Measurements from ENCODE around the gene DPYD. TPM values are rescaled to one million over a fixed set of nuclear protein-coding genes. Genes with fewer than 3 reads are reported as not detected.

The DPYD gene
- total RNA-seq, 2 donors from 2014 or later = 52.3 to 53.6 TPM

GRCh38 chr1:97630948-97631347, 289.9 kb downstream of the DPYD start:
- no peaks in the 10 kb centered on the region for H3K9me3 ChIP-seq (ENCODE audit: control insufficient read depth, low read length, poor library complexity, severe bottlenecking)
- DNase-seq = no peak
- Mint-ChIP-seq H3K4me3 (no peak overlapping the region), H3K27ac (no peak overlapping the region), H3K36me3 (ENCODE audit: low read depth) (no peaks in the 10 kb centered on the region), H3K27me3 (no peaks in the 10 kb centered on the region), H3K4me1 (peaks cover 14% of the 10 kb centered on the region)
- no peak for ATAC-seq

- no peaks in the 10 kb centered on the region for H3K9me3 ChIP-seq (ENCODE audit: control insufficient read depth, low read length, poor library complexity, severe bottlenecking)
- DNase-seq = no peak
- ATAC-seq = no peak
- Mint-ChIP-seq H3K4me1 (peaks cover 14% of the 10 kb centered on the region), H3K4me3 (no peak overlapping the region), H3K36me3 (ENCODE audit: low read depth) (no peaks in the 10 kb centered on the region), H3K27ac (no peak overlapping the region), H3K27me3 (no peaks in the 10 kb centered on the region)
These were observed 290.6 kb downstream of the DPYD start for GRCh38 chr1:97630281-97630680.

GRCh38 chr1:97623220-97623619, 297.6 kb downstream of the DPYD start:
- H3K4me3 Mint-ChIP-seq = no peak overlapping the region
- H3K36me3 Mint-ChIP-seq (ENCODE audit: low read depth) = peaks cover 5% of the 10 kb centered on the region
- no peak overlapping the region for H3K27ac Mint-ChIP-seq
- DNase-seq (no peak), ATAC-seq (no peak)
- H3K27me3 Mint-ChIP-seq = no peaks in the 10 kb centered on the region
- no peaks in the 10 kb centered on the region for H3K9me3 ChIP-seq (ENCODE audit: control insufficient read depth, low read length, poor library complexity, severe bottlenecking)
- peaks cover 5% of the 10 kb centered on the region for H3K4me1 Mint-ChIP-seq

- Mint-ChIP-seq H3K36me3 (ENCODE audit: low read depth) (peaks cover 5% of the 10 kb centered on the region), H3K4me1 (peaks cover 2% of the 10 kb centered on the region), H3K27me3 (no peaks in the 10 kb centered on the region), H3K4me3 (no peak overlapping the region), H3K27ac (no peak overlapping the region)
- no peaks in the 10 kb centered on the region for H3K9me3 ChIP-seq (ENCODE audit: control insufficient read depth, low read length, poor library complexity, severe bottlenecking)
- DNase-seq = no peak
- ATAC-seq = no peak
These were observed 298.9 kb downstream of the DPYD start for GRCh38 chr1:97621955-97622354.

- Mint-ChIP-seq H3K27me3 (no peaks in the 10 kb centered on the region), H3K4me1 (peaks cover 2% of the 10 kb centered on the region), H3K36me3 (ENCODE audit: low read depth) (peaks cover 8% of the 10 kb centered on the region), H3K27ac (no peak overlapping the region), H3K4me3 (no peak overlapping the region)
- ATAC-seq = no peak
- DNase-seq = no peak
- no peaks in the 10 kb centered on the region for H3K9me3 ChIP-seq (ENCODE audit: control insufficient read depth, low read length, poor library complexity, severe bottlenecking)
These were observed 301.1 kb downstream of the DPYD start for GRCh38 chr1:97619706-97620105.

GRCh38 chr1:97610748-97611147, 310.1 kb downstream of the DPYD start:
- H3K27me3 Mint-ChIP-seq = no peaks in the 10 kb centered on the region
- peaks cover 5% of the 10 kb centered on the region for H3K4me1 Mint-ChIP-seq
- ATAC-seq (no peak), DNase-seq (no peak)
- no peak overlapping the region for H3K4me3 Mint-ChIP-seq
- H3K36me3 Mint-ChIP-seq (ENCODE audit: low read depth) = peaks cover 6% of the 10 kb centered on the region
- no peak overlapping the region for H3K27ac Mint-ChIP-seq
- no peaks in the 10 kb centered on the region for H3K9me3 ChIP-seq (ENCODE audit: control insufficient read depth, low read length, poor library complexity, severe bottlenecking)

- Mint-ChIP-seq H3K36me3 (ENCODE audit: low read depth) (peaks cover 3% of the 10 kb centered on the region), H3K4me3 (no peak overlapping the region), H3K4me1 (peaks cover 5% of the 10 kb centered on the region), H3K27me3 (no peaks in the 10 kb centered on the region), H3K27ac (no peak overlapping the region)
- no peaks in the 10 kb centered on the region for H3K9me3 ChIP-seq (ENCODE audit: control insufficient read depth, low read length, poor library complexity, severe bottlenecking)
- DNase-seq (no peak), ATAC-seq (no peak)
These were observed 310.7 kb downstream of the DPYD start for GRCh38 chr1:97610102-97610501.

- ATAC-seq = no peak
- Mint-ChIP-seq H3K4me1 (peaks cover 5% of the 10 kb centered on the region), H3K27ac (no peak overlapping the region), H3K36me3 (ENCODE audit: low read depth) (peaks cover 3% of the 10 kb centered on the region), H3K27me3 (no peaks in the 10 kb centered on the region), H3K4me3 (no peak overlapping the region)
- no peak for DNase-seq
- no peaks in the 10 kb centered on the region for H3K9me3 ChIP-seq (ENCODE audit: control insufficient read depth, low read length, poor library complexity, severe bottlenecking)
These were observed 312.6 kb downstream of the DPYD start for GRCh38 chr1:97608272-97608671.

GRCh38 chr1:97603776-97604175, 317.1 kb downstream of the DPYD start:
- ATAC-seq = no peak
- H3K36me3 Mint-ChIP-seq (ENCODE audit: low read depth) = peaks cover 3% of the 10 kb centered on the region
- no peak overlapping the region for H3K27ac Mint-ChIP-seq

GRCh38 chr1:97603218-97603617, 317.6 kb downstream of the DPYD start:
- Mint-ChIP-seq H3K27me3 (no peaks in the 10 kb centered on the region), H3K4me1 (peaks cover under 1% of the 10 kb centered on the region), H3K36me3 (ENCODE audit: low read depth) (peaks cover 3% of the 10 kb centered on the region), H3K4me3 (no peak overlapping the region), H3K27ac (no peak overlapping the region)
- ATAC-seq (no peak), DNase-seq (no peak)
- H3K9me3 ChIP-seq (ENCODE audit: control insufficient read depth, low read length, poor library complexity, severe bottlenecking) = no peaks in the 10 kb centered on the region

More at GRCh38 chr1:97603776-97604175, 317.1 kb downstream of the DPYD start:
- H3K27me3 Mint-ChIP-seq = no peaks in the 10 kb centered on the region
- no peaks in the 10 kb centered on the region for H3K9me3 ChIP-seq (ENCODE audit: control insufficient read depth, low read length, poor library complexity, severe bottlenecking)
- DNase-seq = no peak
- H3K4me1 Mint-ChIP-seq = no peaks in the 10 kb centered on the region
- no peak overlapping the region for H3K4me3 Mint-ChIP-seq

GRCh38 chr1:97599447-97599846, 321.4 kb downstream of the DPYD start:
- no peaks in the 10 kb centered on the region for H3K9me3 ChIP-seq (ENCODE audit: control insufficient read depth, low read length, poor library complexity, severe bottlenecking)
- Mint-ChIP-seq H3K4me1 (peaks cover 2% of the 10 kb centered on the region), H3K27me3 (no peaks in the 10 kb centered on the region), H3K4me3 (no peak overlapping the region), H3K27ac (no peak overlapping the region), H3K36me3 (ENCODE audit: low read depth) (no peaks in the 10 kb centered on the region)
- ATAC-seq (no peak), DNase-seq (no peak)

GRCh38 chr1:97593192-97593591, 327.6 kb downstream of the DPYD start:
- H3K27me3 Mint-ChIP-seq = no peaks in the 10 kb centered on the region
- peaks cover 11% of the 10 kb centered on the region for H3K36me3 Mint-ChIP-seq (ENCODE audit: low read depth)
- no peaks in the 10 kb centered on the region for H3K9me3 ChIP-seq (ENCODE audit: control insufficient read depth, low read length, poor library complexity, severe bottlenecking)
- no peak overlapping the region for H3K4me3 Mint-ChIP-seq
- DNase-seq (no peak), ATAC-seq (no peak)
- H3K4me1 Mint-ChIP-seq = peaks cover under 1% of the 10 kb centered on the region
- no peak overlapping the region for H3K27ac Mint-ChIP-seq

- DNase-seq = no peak
- Mint-ChIP-seq H3K4me1 (no peaks in the 10 kb centered on the region), H3K27ac (no peak overlapping the region), H3K36me3 (ENCODE audit: low read depth) (peaks cover 14% of the 10 kb centered on the region), H3K4me3 (no peak overlapping the region), H3K27me3 (no peaks in the 10 kb centered on the region)
- no peaks in the 10 kb centered on the region for H3K9me3 ChIP-seq (ENCODE audit: control insufficient read depth, low read length, poor library complexity, severe bottlenecking)
- ATAC-seq = no peak
These were observed 332.1 kb downstream of the DPYD start for GRCh38 chr1:97588772-97589171.

GRCh38 chr1:97581614-97582051, 339.2 kb downstream of the DPYD start:
- no peak overlapping the region for H3K4me3 Mint-ChIP-seq
- ATAC-seq = no peak
- H3K27me3 Mint-ChIP-seq = no peaks in the 10 kb centered on the region
- H3K4me1 Mint-ChIP-seq = peaks cover 4% of the 10 kb centered on the region
- H3K36me3 Mint-ChIP-seq (ENCODE audit: low read depth) = peaks cover 11% of the 10 kb centered on the region
- H3K27ac Mint-ChIP-seq = no peak overlapping the region
- no peak for DNase-seq
- no peaks in the 10 kb centered on the region for H3K9me3 ChIP-seq (ENCODE audit: control insufficient read depth, low read length, poor library complexity, severe bottlenecking)
